ENCODE results near the gene AKAP7.

GRCh38 chr6:131222773-131223172 is 87.5 kb downstream of the AKAP7 start:
- TF ChIP-seq CTCF (IDR thresholded peaks at IDR 0.05; ENCODE audit: extremely low read depth in 1 of 2, insufficient read depth in 1 of 2, low read depth in 1 of 2, low read length in 2 of 2) (no peak), MAX (IDR thresholded peaks at IDR 0.05; ENCODE audit: insufficient read depth, insufficient read length) (no peak)
